HG02852 (cell line): ENCODE results near the gene SLC16A2.

Experiments used
- ATAC-seq: cut with Tn5 transposase; IDR thresholded peaks from one replicate; pipeline ENCODE4 v1.9.1; 2021; ENCODE audit warnings: mild to moderate bottlenecking, moderate library complexity; ENCODE audit not compliant: unreplicated experiment

Gene SLC16A2

DNA sequence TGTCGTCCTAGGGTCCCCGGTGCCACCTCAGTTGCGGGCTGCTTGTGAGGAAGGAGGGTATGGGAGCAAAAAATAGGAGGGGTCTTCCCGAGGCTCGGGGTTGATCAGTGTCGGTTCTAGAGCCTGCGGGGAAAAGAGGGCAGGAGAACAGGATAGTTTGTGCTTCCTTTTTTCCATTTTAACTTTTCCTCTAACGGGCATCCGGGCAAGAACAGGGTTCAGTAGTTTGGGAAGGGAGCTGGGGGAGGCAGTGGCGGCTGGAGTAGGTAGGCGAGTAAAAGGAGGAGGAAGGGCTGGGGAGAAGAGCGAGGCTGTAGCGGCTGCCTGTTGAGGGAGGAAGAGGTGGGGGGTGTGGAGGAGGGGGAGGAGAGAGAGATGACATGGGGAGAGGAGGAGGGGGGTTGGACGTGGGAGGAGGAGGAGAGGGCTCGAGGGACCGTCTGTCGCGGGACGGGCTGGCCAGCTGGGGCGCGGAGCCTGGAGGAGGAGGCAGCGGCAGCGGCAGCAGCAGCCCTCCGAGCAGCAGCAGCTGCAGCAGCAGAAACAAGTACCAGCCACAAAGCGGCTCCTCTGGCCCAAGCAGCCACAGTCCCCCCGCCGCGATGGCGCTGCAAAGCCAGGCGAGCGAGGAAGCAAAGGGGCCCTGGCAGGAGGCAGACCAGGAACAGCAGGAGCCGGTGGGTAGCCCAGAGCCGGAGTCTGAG is at the start of gene SLC16A2:
Gene SLC16A2, plus strand, starts transcription at position 458 of the 704 bp plus-strand sequence. Its CDS starts 145 bp downstream, at position 603.
- no peak for ATAC-seq

DNA sequence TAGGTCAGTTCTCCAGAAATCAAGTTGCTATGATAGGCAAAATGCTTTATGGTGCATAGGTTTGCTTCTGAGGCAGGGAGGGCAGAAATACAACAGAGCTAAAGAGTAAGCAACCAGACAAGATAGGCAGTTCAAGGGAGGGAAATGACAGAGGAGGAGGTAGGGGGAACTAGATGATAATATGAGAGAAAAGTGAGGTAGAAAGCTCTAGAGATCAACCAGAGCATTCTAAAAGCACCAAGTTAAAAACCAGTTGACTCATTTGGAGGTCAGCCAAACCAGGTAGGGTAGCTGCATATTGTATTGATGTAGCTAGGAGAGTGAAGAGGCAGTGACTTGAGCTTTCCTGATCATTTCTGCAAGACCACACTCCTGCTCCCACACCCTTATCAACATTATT is 49.0 kb upstream of the SLC16A2 start:
- no peak for ATAC-seq

DNA sequence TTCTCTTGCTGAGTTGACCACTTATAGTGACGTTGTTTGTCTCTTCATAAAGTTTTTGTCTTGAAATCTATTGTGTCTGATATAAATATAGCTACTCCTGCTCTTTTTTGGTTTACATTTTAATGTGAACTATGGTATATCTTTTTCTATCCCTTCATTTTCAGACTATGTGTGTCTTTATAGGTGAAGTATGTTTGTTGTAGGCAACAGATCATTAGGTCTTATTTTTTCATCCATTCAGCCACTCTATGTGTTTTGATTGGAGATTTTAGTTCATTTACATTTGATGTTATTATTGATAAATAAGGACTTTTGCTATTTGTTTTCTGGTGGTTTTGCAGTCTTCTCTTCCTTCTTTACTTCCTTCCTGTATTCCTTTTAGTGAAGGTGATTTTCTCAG is 44.0 kb upstream of the SLC16A2 start:
- ATAC-seq: no peak

DNA sequence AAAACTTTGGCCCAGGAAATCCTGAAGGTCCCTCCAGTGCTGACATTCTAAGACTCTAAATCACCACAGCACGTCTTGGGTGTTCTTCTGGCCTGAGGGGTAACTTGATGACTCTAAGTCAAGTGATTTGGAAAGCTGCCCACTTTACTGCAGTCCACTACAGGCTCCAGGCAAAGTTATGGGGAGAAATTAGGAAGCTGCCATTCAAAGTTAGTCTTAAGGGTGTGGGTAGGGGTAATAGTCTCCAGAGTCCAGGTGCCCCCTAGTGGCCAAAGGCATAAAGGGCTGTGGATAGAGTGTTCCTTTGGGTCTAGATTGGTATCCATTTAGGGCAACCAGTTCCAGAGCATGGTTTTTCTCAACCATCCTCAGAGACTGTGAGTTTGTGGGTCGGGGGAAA is 38.7 kb upstream of the SLC16A2 start:
- peak; percentile 85 for ATAC-seq

DNA sequence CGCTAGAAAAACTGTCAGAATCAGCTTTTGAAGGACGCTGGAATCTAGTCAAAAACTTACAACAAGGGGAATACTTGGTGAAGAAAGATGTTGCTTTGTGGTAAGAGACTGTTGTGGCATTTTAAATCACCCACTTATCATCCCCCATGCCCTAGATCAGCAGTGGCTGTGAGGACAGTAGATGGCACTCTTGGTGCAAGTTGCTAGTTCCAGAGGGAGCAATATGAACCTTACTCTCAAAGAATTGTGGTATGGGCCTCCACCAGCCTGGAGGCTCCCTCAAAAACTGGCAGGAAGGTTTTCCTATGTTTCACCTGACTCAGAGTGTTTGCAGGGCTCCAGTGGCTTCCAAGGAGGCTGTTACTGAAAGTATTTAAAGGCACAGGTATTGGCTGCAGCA is 37.7 kb upstream of the SLC16A2 start:
- ATAC-seq: no peak

DNA sequence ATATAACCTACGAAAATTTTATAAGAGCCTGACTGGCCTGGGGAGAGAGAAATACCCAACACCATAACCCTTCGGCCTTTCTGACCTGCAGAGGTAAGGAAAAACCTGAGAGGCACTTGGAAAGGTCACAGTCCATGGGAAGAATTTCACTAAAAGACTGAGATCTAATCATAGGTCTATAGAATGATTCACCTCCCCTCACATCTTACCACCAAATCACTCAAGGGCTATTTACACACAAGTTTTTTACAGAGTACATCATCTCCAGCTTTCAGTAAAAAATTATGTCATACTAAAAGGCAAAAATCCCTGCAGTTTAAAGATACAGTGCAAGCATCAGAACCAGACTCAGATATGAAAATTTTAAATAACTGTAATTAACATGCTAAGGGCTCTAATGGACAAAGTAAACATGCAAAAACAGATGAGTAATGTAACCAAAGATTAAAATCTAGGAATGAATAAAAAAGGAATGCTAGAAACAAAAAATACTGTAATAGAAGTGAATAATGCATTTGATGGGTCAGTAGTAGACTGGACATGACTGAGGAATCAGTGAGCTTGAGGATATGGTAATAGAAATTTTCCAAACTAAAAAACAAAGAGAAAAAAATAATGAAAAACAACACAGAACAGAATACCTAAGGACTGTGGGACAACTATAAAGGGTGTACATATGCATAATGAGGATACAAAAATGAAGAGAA is 32.1 kb upstream of the SLC16A2 start:
- ATAC-seq: no peak

DNA sequence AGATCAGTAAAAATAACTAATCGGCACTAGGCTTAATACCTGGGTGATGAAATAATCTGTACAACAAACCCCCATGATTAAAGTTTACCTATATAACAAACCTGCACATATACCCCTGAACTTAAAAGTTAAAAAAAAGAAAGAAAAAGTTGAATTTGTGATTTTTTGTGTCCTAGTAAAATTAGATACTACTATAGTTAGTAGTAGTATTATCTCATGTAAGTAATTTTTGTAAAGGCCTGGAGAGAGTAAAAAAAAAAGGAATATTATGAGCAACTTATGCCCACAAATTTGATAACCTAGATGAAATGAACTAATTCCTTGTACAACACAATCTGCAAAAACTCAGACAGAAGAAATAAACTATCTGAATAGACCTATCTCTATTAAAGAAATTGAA is 25.7 kb upstream of the SLC16A2 start:
- no peak for ATAC-seq

DNA sequence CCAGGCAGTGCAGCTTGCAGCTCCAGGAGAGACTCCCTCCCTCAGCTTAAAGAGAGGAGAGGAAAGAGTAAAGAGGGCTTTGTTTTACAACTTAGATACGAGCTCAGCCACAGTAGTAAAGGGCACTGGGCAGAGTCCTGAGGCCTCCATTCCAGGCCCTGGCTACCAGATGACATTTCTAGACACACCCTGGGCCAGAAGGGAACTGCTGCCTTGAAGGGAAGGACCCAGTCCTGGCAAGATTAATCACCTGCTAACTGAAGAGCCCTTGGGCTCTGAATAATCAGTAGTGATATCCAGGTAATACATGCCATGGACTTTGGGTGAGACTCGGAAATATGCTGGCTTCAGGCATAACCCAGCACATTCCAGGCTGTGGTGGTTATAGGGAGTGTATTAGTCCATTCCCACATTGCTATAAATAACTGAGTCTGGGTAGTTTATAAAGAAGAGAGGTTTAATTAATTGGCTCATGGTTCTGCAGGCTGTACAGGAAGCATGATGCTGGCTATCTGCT is 15.3 kb upstream of the SLC16A2 start:
- ATAC-seq: no peak

DNA sequence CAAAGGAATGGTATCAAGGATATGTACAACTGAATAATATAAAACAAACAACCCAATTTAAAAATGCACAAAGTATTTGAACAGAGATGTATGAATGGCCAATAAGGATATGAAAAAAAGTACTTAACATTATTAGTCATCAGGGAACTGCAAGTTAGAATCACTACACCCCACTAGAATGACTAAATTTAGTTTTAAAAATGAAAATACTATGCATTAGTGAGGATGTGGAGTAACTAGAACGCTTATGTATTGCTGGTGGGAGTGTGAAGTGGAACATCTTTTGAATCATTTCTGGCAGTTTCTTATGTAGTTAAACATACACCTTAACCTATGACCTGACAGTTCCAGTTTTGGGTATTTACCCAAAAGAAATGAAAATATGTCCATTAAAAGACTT is 13.0 kb upstream of the SLC16A2 start:
- peak; percentile 54 for ATAC-seq

DNA sequence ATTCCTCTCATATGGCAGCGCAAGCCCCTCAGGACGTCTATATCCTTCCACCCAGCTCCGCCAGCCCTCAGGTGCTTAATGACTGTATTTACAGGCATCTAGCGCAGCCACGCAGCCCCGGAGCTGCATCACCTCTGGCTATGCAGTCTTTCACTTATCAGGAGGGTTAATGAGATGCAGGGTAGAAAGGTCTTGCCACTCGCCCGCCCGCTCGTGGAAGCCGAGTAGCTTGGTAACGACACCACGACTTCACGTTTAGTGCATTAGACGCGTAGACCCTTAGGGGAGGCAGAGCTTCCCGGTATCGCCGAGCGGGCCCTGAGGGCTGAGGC is 1.5 kb upstream of the SLC16A2 start:
- no peak for ATAC-seq

DNA sequence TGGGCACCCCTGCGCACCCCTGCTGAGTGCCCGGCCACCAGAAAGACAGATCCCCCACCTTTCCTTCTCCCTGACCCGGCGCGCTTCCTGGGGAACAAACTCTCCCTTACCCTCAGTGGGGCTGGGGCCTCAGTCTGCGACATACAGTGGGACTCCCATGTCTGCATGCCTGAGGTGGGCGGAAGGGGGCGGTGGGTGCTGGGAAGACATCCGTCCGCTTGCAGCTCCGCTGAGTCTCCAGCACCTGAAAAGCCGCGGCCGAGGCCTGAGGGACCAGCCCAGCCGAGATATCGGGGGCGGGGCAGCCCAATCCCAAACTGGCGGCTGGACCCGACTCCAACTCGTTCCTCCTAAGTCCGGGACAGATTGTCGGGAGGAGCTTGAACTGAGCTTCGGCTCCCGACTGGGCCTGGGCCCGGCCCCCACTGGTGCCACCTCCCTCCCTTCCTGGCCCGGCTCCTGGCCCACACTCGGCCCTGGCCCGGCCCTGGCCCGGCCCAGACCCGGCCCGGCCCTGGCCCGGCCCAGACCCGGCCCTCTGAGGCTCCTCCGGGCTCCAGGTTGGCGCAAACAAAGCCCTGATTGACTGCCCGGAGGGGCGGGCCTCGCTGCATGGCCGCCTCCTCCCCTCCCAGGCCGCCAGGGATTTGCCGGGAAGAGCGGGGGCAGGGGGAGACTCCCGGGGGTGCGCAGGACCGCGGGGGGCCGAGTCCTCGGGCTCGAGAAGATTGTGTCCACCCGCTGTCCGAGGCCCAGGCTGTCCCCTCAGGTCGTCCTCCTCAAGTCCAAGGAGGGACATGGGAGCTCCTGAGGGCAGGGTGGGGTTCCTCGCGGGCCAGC is 877 bp upstream of the SLC16A2 start:
- no peak for ATAC-seq

DNA sequence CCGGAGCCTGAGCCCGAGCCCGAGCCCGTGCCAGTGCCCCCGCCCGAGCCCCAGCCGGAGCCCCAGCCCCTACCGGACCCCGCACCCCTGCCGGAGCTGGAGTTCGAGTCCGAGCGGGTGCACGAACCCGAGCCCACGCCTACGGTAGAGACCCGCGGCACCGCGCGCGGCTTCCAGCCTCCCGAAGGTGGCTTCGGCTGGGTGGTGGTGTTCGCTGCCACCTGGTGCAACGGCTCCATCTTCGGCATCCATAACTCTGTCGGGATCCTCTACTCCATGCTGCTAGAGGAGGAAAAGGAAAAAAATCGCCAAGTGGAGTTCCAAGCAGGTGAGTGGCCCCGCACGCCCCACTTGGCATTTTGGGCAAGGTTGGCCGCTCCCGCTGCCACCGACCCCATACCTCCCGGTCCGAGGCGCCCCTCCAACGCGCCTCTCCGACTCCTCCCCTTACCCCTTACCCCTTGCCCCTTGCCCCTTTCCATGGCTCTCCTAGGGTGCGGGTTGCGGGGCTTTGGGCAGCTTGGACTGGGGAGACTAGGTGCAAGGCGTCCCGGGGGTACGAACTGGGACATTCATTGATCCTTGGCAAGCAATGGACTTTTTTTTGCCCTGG is 553 bp downstream of the SLC16A2 start:
- ATAC-seq: no peak

DNA sequence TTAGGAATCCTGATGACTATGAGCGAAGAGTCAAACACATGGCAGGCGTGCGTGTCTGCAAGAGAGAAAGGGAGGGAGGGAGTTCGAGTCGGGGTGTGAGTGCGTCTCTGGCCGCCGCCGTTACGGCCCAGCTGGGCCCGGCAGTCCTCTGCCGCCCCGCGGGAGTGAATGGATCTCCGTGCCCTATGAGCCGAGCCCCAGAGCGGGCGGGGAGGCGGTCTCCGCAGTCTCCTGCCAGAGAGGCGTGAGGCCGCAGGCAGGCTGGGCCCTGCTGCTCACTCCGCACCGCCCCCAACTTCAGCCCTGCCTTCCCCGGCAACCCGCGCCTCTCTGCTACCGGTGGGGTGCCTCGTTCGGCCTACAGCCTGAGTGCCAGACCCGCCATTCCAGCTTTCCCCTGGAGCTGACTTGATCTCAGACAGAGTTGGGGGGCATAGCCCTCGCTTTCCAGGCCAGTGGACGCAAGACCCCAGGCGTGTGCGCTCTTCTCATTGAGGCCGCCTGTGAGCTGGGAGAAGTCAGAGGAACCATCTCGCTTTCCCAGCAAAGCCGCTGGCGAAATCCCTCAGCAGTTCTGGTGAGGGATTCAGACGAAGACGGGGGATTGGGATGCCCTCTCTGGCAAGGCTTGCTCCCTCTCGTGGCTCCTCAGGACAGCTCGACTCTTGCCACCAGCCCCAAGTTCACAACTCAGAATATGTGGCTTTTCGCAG is 1.4 kb downstream of the SLC16A2 start:
- ATAC-seq: no peak

DNA sequence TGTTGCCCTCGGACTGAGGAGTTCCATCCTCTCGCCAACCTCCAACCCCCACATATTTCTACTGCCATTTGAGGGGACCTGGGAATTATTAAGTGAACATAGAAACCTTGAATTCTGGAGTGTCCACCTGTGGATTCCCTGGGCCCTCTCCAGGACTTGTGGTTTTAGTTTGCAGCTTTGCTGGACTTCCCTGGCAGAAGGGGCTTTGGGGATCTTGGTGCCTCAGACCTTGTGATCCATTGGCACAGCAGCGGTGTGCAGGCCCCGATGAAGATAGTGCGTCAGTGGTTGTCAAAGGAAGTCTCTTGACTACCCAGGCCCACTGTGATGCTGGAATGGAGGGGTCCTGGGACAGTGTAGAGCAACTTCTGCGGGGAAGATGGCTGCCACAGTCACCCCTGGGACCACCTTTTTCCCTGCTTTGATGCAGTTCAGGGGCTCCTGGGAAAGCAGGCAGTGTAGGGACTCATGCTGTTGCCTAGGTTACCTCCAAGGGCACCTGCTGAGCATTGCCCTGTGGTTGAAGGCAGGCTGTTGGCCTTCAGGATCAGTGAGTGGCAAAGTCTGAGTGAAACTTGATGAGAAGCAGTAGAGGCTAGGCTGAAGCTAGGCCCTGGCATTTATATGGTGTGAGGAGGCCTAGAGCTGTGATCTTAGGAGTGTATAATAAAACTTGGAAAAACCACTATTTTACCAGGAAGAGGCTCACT is 2.2 kb downstream of the SLC16A2 start:
- ATAC-seq: no peak

DNA sequence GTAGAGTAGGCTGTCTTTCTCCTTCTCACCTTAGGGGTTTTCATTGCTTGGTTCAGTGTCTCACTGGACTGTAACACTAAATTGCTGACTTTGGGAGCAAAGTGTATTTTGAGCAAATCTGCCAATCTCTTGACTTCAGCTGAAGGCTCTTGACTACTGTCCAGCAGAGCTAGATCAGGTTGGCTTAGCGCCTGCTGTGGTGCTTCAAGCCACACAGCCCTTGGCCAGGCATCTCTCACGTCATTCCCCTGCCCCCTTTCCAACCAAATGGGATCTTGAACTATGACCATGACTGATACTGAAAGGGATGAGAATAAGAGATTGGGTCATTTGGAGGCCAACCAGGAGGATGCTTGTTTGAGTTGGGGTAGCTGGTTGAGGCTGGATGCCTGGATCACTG is 4.8 kb downstream of the SLC16A2 start:
- no peak for ATAC-seq

DNA sequence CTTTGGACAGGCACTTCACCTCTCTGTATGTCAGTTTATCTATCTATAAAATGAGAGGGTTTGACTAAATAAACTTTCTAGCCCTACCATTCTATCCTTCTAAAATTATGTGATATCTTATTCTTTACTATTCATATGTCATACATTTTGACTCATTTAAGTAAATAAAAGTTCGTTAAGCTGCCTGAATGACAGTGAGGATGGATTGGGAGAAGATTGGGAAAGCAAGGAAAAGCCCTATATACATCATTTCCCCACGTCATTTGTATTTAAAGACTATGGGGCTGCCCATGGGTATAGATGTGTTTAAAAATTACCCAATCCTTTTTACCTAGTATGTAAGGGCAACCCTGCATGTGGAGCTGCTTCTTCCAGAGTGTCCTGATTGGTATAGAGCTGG is 5.3 kb downstream of the SLC16A2 start:
- ATAC-seq: no peak

DNA sequence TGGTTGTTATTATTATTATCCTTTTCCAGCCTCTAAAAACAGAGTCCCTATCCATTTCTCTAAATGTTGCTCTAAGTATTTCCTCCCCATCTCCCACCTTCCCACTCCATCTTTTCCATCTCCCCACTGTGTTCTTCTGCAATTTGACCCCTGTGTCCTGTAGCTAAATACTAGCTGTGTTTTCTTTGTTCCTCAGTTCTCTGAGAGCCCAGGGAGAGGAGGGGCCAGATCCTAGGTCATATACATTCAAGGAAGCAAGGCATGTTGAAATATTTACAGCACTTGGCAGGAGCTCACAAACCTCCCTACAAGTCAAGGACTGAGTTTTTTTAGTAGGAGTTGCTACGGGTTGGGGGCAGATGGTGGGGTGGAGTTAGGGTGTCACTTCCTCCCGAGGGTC is 10.5 kb downstream of the SLC16A2 start:
- ATAC-seq: no peak

DNA sequence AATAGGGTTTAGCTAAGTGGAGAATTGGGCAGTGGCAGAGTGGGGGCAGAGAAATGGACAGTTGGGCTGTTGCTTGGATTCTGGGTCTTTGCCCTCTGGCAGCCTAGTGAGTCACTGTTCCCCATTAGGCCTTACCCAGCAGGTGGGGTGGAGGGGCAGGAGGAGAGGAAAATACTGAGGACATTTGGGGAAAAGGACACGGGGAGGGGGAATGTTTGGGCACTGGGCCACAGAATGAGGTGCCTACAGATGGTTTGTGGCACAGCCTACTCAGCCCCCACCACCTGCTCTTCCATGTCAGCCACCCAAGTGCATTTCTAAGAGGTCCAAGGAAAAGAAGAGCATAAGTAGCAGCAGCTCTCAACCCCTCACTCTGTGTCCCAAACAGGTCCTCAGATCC is 13.0 kb downstream of the SLC16A2 start:
- no peak for ATAC-seq

DNA sequence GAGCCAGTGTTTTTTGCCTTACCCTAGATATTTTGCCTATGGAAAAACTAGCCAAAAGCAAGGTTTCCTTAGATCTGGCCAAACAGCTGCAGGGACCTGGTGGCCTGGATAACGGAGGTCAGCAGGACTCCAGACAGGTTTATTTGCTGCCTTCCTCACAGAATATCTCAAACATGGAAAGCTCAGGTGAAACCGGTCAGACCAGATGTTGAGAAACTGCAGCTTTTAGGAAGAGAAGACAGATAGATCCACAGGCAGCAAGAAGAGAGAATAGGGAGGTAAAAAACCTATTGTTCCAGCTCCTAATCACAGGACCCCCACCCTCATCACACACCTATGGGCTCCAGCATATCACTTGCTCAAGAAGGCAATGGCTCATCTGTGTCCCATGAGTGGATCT is 16.2 kb downstream of the SLC16A2 start:
- ATAC-seq: no peak

DNA sequence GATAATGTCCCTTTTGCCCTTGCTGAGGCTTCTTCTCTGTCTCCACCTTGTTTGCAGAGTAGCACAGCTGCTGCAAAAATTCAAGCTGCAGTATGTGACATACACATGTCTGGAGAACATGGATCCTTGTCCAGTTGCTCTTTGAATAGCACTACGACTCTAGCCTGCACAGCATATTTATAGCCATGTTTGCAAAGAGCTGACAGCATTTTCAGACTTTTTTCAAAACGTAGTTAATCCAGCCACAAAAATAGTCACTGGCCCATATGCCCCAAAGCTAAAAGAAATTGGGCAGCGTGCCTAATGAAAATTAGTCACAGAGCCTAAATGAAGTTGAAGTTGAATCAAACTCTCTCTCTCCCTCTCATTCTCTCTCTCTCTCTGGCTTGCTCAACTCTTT is 17.5 kb downstream of the SLC16A2 start:
- ATAC-seq: no peak
